ENCODE results near the gene SMARCD1. TPM values are rescaled to one million over a fixed set of nuclear protein-coding genes. Genes with fewer than 3 reads are reported as not detected.
"Not testable (repeated sequence)": the region's sequence is repeated elsewhere in the genome, so short reads cannot be mapped to it uniquely, and the experiment has no call there.

The SMARCD1 gene
- total and polyA plus RNA-seq, 8 donors: 2.9 to 75.9 (median 18.6) TPM

DNA sequence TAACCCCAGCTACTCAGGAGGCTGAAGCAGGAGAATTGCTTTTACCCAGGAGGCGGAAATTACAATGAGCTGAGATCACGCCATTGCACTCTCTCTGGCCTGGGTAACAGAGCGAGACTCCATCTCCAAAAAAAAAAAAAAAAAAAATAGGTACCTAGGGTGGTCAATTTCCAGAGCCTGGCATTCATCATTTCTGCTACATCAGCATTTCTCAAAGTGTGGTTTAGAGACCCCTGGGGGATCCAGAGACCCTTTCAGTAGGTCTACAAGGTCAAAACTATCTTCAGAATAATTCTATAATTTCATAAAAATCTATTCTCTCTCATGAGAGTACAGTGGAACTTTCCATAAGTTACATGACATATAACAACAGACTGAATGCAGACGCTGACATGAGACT is 62.1 kb downstream of the SMARCD1 start:
- Histone ChIP-seq H3K4me3 (no peak overlapping the region), H3K27ac (no peak overlapping the region), H3K36me3 (peaks cover 0 to 19% (median 16%) of the 10 kb centered on the region in 4 donors), H3K9me3 (no peaks in the 10 kb centered on the region), H3K27me3 (no peaks in the 10 kb centered on the region), H3K4me1 (peaks cover 0 to 23% (median 5%) of the 10 kb centered on the region in 4 donors)
- no peak for DNase-seq
- 95 to 99% (median 97%) methylated on average over 4 of the region's 4 CpGs for WGBS, 5 donors
- TF ChIP-seq, protein P1, sequence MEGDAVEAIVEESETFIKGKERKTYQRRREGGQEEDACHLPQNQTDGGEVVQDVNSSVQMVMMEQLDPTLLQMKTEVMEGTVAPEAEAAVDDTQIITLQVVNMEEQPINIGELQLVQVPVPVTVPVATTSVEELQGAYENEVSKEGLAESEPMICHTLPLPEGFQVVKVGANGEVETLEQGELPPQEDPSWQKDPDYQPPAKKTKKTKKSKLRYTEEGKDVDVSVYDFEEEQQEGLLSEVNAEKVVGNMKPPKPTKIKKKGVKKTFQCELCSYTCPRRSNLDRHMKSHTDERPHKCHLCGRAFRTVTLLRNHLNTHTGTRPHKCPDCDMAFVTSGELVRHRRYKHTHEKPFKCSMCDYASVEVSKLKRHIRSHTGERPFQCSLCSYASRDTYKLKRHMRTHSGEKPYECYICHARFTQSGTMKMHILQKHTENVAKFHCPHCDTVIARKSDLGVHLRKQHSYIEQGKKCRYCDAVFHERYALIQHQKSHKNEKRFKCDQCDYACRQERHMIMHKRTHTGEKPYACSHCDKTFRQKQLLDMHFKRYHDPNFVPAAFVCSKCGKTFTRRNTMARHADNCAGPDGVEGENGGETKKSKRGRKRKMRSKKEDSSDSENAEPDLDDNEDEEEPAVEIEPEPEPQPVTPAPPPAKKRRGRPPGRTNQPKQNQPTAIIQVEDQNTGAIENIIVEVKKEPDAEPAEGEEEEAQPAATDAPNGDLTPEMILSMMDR (IDR thresholded peaks at IDR 0.05): no peak
- intact Hi-C loops (cut with DNase I; ENCODE audit: low total_unique reads): no loop called here

DNA sequence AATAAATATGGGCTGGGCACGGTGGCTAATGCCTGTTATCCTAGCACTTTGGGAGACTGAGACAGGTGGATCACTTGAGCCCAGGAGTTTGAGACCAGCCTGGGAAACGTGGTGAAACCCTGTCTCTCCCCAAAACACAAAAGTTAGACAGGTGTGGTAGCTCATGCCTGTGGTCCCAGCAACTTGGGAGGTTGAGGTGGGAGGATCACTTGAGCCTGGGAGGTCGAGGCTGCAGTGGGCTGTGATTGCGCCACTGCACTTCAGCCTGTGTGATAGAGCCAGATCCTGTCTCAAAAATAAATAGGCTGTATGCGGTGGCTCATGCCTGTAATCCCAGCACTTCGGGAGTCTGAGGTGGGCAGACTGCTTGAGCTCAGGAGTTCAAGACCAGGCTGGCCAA is 62.9 kb downstream of the SMARCD1 start:
- Histone ChIP-seq H3K36me3 (peaks cover 0 to 12% (median 8%) of the 10 kb centered on the region in 4 donors), H3K4me1 (peaks cover 0 to 23% (median 5%) of the 10 kb centered on the region in 4 donors)
- DNase-seq; H3K4me3 ChIP-seq; intact Hi-C loops (cut with DNase I; ENCODE audit: low total_unique reads); H3K27me3 ChIP-seq; H3K27ac ChIP-seq; H3K9me3 ChIP-seq: not testable (repeated sequence)
- 87 to 94% (median 90%) methylated on average over 5 to 6 of the region's 6 CpGs for WGBS, 5 donors

- Histone ChIP-seq H3K27me3 (no peaks in the 10 kb centered on the region), H3K4me1 (peaks cover 0 to 23% (median 5%) of the 10 kb centered on the region in 4 donors), H3K27ac (no peak overlapping the region), H3K4me3 (no peak overlapping the region), H3K9me3 (no peaks in the 10 kb centered on the region), H3K36me3 (peaks cover 0 to 12% (median 9%) of the 10 kb centered on the region in 4 donors)
- TF ChIP-seq, protein P1 (IDR thresholded peaks at IDR 0.05): no peak
- TF ChIP-seq POLR2A (IDR thresholded peaks at IDR 0.05): no peak
- TF ChIP-seq POLR2AphosphoS5 (IDR thresholded peaks at IDR 0.05): no peak
- no peak for DNase-seq
- intact Hi-C loops (cut with DNase I; ENCODE audit: low total_unique reads): no loop called here
- WGBS, 5 donors: 64 to 76% (median 66%) methylated on average over 3 of the region's 3 CpGs
These were observed 64.2 kb downstream of the SMARCD1 start for GRCh38 chr12:50149311-50149710.

Other genes with a start within 250 kb of the SMARCD1 start
- 10 to 100 TPM in 1 of 5 donors, 1 to 10 TPM in 2, under 1 TPM in 1, not detected in 1; 0.58 to 14.7 (median 3.6) TPM for gene BCDIN3D, start 242.2 kb upstream of the SMARCD1 start, total RNA-seq
- 1 to 10 TPM; 1.8 to 2.7 (median 2.6) TPM for gene BCDIN3D, start 242.2 kb upstream of the SMARCD1 start, polyA plus RNA-seq
- gene FAIM2, start 181.4 kb upstream of the SMARCD1 start, total RNA-seq: 10 to 100 TPM in 2 of 5 donors, 1 to 10 TPM in 3; 1.2 to 44.6 (median 2.2) TPM
- 1 to 10 TPM; 1.1 to 1.8 (median 1.6) TPM for gene FAIM2, start 181.4 kb upstream of the SMARCD1 start, polyA plus RNA-seq
- under 1 TPM in 1 of 5 donors, not detected in 4; 0.92 TPM for gene AQP2, start 134.6 kb upstream of the SMARCD1 start, total RNA-seq
- not detected for gene AQP2, start 134.6 kb upstream of the SMARCD1 start, polyA plus RNA-seq
- 10 to 100 TPM in 1 of 5 donors, 1 to 10 TPM in 2, not detected in 2; 4.9 to 12.5 (median 6.6) TPM for gene AQP5, start 123.5 kb upstream of the SMARCD1 start, total RNA-seq
- 10 to 100 TPM in 2 of 3 donors, 1 to 10 TPM in 1; 2.9 to 54.3 (median 10.6) TPM for gene AQP5, start 123.5 kb upstream of the SMARCD1 start, polyA plus RNA-seq
- under 1 TPM in 2 of 5 donors, not detected in 3; 0.18 to 0.45 TPM for gene AQP6, start 112.4 kb upstream of the SMARCD1 start, total RNA-seq
- gene AQP6, start 112.4 kb upstream of the SMARCD1 start, polyA plus RNA-seq: under 1 TPM in 1 of 3 donors, not detected in 2; 0.58 TPM
- 10 to 100 TPM in 4 of 5 donors, 1 to 10 TPM in 1; 9.3 to 36.7 (median 12.9) TPM for gene RACGAP1, start 59.8 kb upstream of the SMARCD1 start, total RNA-seq
- 10 to 100 TPM in 2 of 3 donors, 1 to 10 TPM in 1; 7.9 to 13.4 (median 11.2) TPM for gene RACGAP1, start 59.8 kb upstream of the SMARCD1 start, polyA plus RNA-seq
- gene ASIC1, start 27.7 kb upstream of the SMARCD1 start, total RNA-seq: 1 to 10 TPM in 2 of 5 donors, under 1 TPM in 2, not detected in 1; 0.45 to 3.5 (median 1.3) TPM
- gene ASIC1, start 27.7 kb upstream of the SMARCD1 start, polyA plus RNA-seq: 1 to 10 TPM in 2 of 3 donors, under 1 TPM in 1; 0.92 to 2.6 (median 1.2) TPM
- gene GPD1, start 18.7 kb downstream of the SMARCD1 start, total RNA-seq: 1 to 10 TPM in 4 of 5 donors, under 1 TPM in 1; 0.58 to 9.5 (median 5.9) TPM
- 1 to 10 TPM in 2 of 3 donors, under 1 TPM in 1; 0.65 to 1.6 (median 1.4) TPM for gene GPD1, start 18.7 kb downstream of the SMARCD1 start, polyA plus RNA-seq
- gene COX14, start 26.9 kb downstream of the SMARCD1 start, total RNA-seq: 10 to 100 TPM in 4 of 5 donors, 1 to 10 TPM in 1; 9.8 to 96.3 (median 31.8) TPM
- 100 to 1,000 TPM in 2 of 3 donors, 10 to 100 TPM in 1; 93.8 to 153 (median 148) TPM for gene COX14, start 26.9 kb downstream of the SMARCD1 start, polyA plus RNA-seq
- 100 to 1,000 TPM in 1 of 5 donors, 10 to 100 TPM in 2, 1 to 10 TPM in 2; 3.2 to 114 (median 24.1) TPM for gene CERS5, start 82.0 kb downstream of the SMARCD1 start, total RNA-seq
- 10 to 100 TPM; 20.7 to 52.6 (median 23.8) TPM for gene CERS5, start 82.0 kb downstream of the SMARCD1 start, polyA plus RNA-seq
- gene LIMA1, start 198.2 kb downstream of the SMARCD1 start, total RNA-seq: 100 to 1,000 TPM in 3 of 5 donors, 10 to 100 TPM in 2; 71.0 to 143 (median 132) TPM
- 10 to 100 TPM; 28.7 to 72.4 (median 33.7) TPM for gene LIMA1, start 198.2 kb downstream of the SMARCD1 start, polyA plus RNA-seq